CD14-positive monocyte (primary cell): Measurements from ENCODE around the gene MPLKIP. TPM values are rescaled to one million over a fixed set of nuclear protein-coding genes. Genes with fewer than 3 reads are reported as not detected.
A peak's percentile ranks its signal among the peaks of the same experiment; 100 is the strongest.

Experiments
- DNase-seq, 3 donors: peaks; one replicate each; pipeline ENCODE4 v3.0.0-alpha.2; 2011 to 2022
- H2AFZ ChIP-seq: 2 replicates; pipeline ENCODE4 v1.6.0; 2012; ENCODE audit warnings: mild to moderate bottlenecking, low read depth, low read length, inconsistent platforms; ENCODE audit not compliant: insufficient read depth, poor library complexity, severe bottlenecking
- H3K27ac ChIP-seq, 2 donors: 1 replicate in 1 of 2; 2 replicates in 1 of 2; pipeline ENCODE4 v1.5.1; 2012 to 2013; ENCODE audit warnings: low read length in 2 of 2, control low read depth in 1 of 2, inconsistent platforms in 1 of 2, low read depth in 1 of 2, mild to moderate bottlenecking in 1 of 2
- H3K27me3 ChIP-seq, 2 donors: one replicate each; pipeline versions ENCODE4 v1.6.0 to v1.6.1; 2011 to 2013; ENCODE audit warnings: low read length in 2 of 2; ENCODE audit not compliant: control insufficient read depth in 2 of 2, insufficient read depth in 2 of 2
- H3K36me3 ChIP-seq, 2 donors: replicated peaks in 1 of 2; 1 replicate in 1 of 2; 2 replicates in 1 of 2; pipeline versions ENCODE4 v1.5.1 to v1.6.1; 2012 to 2013; ENCODE audit warnings: low read length in 2 of 2, control low read depth in 1 of 2, inconsistent platforms in 1 of 2, mild to moderate bottlenecking in 1 of 2; ENCODE audit not compliant: insufficient read depth in 2 of 2, control insufficient read depth in 1 of 2
- H3K4me1 ChIP-seq, 2 donors: 1 replicate in 1 of 2; 2 replicates in 1 of 2; pipeline versions ENCODE4 v1.5.1 to v1.6.1; 2012 to 2013; ENCODE audit warnings: low read length in 2 of 2, control low read depth in 1 of 2, inconsistent platforms in 1 of 2, mild to moderate bottlenecking in 1 of 2, moderate library complexity in 1 of 2; ENCODE audit not compliant: insufficient read depth in 2 of 2, control insufficient read depth in 1 of 2
- H3K4me2 ChIP-seq: replicated peaks from 2 replicates; pipeline ENCODE3; 2012; ENCODE audit warnings: low read length, moderate library complexity, mild to moderate bottlenecking; ENCODE audit not compliant: poor library complexity, severe bottlenecking; ENCODE audit errors: extremely low read depth
- H3K4me3 ChIP-seq, 3 experiments: fragments of 200-600 bp in 1 of 3; sonication (generic) in 1 of 3; replicated peaks in 1 of 3; 1 replicate in 2 of 3; 2 replicates in 1 of 3; pipeline ENCODE4 v1.5.1; 2011 to 2013; ENCODE audit warnings: low read length in 3 of 3, mild to moderate bottlenecking in 3 of 3, control low read depth in 2 of 3, low read depth in 2 of 3, inconsistent platforms in 1 of 3, moderate library complexity in 1 of 3
- H3K79me2 ChIP-seq: 2 replicates; pipeline ENCODE4 v1.6.0; 2012; ENCODE audit warnings: mild to moderate bottlenecking, control low read depth, inconsistent platforms, low read length, moderate library complexity; ENCODE audit not compliant: insufficient read depth
- H3K9ac ChIP-seq: 2 replicates; pipeline ENCODE4 v1.6.0; 2017; ENCODE audit warnings: low read length, mild to moderate bottlenecking; ENCODE audit not compliant: insufficient read depth, poor library complexity, severe bottlenecking
- H3K9me3 ChIP-seq, 2 donors: replicated peaks in 1 of 2; 1 replicate in 1 of 2; 2 replicates in 1 of 2; pipeline versions ENCODE4 v1.5.1 to v1.6.1; 2012 to 2013; ENCODE audit warnings: low read length in 2 of 2, control low read depth in 1 of 2; ENCODE audit not compliant: control insufficient read depth in 1 of 2, insufficient read depth in 1 of 2
- H4K20me1 ChIP-seq: 2 replicates; pipeline ENCODE4 v1.6.0; 2012; ENCODE audit warnings: mild to moderate bottlenecking, low read length, control low read depth, moderate library complexity; ENCODE audit not compliant: insufficient read depth
- H3K27ac Mint-ChIP-seq, 7 donors: one replicate each; pipeline ENCODE4 v1.8.0; 2020; ENCODE audit warnings: mild to moderate bottlenecking in 7 of 7, mixed read lengths in 7 of 7, moderate library complexity in 6 of 7, inconsistent platforms in 2 of 7
- H3K27me3 Mint-ChIP-seq, 3 donors: one replicate each; pipeline ENCODE4 v1.8.0; 2021 to 2022; ENCODE audit warnings: low read depth in 3 of 3, mild to moderate bottlenecking in 3 of 3, mixed read lengths in 3 of 3, moderate library complexity in 3 of 3, inconsistent platforms in 1 of 3
- H3K36me3 Mint-ChIP-seq, 2 donors: one replicate each; pipeline ENCODE4 v1.8.0; 2020; ENCODE audit warnings: mixed read lengths in 2 of 2, inconsistent platforms in 1 of 2, mild to moderate bottlenecking in 1 of 2
- H3K4me1 Mint-ChIP-seq: one replicate; pipeline ENCODE4 v1.8.0; 2020; ENCODE audit warnings: mild to moderate bottlenecking, mixed read lengths
- H3K4me3 Mint-ChIP-seq, 2 donors: one replicate each; pipeline ENCODE4 v1.8.0; 2020; ENCODE audit warnings: mild to moderate bottlenecking in 2 of 2, mixed read lengths in 2 of 2, moderate library complexity in 1 of 2
- H3K9me3 Mint-ChIP-seq, 7 donors: one replicate each; pipeline ENCODE4 v1.8.0; 2020 to 2022; ENCODE audit warnings: mixed read lengths in 7 of 7, mild to moderate bottlenecking in 6 of 7, moderate library complexity in 6 of 7, inconsistent platforms in 2 of 7
- WGBS: methylation state at CpG from one replicate; pipeline ENCODE4 v1.1.5; 2013; ENCODE audit warnings: missing lambda C conversion rate; ENCODE audit not compliant: insufficient coverage; 5-methylcytosine and 5-hydroxymethylcytosine counted together
- intact Hi-C, 2 donors: fragments of 100-400 bp; cut with micrococcal nuclease; formaldehyde crosslinking; loops; one replicate each; pipeline versions ENCODE4 v1.15.0 to v1.15.1; 2023
- polyA plus RNA-seq, 3 donors: library from polyadenylated mRNA; depleted of rRNA in 1 of 3; unstranded in 2 of 3; stranded (reverse) in 1 of 3; fragments of 300-500 nt in 2 of 3; fragments of >200 nt in 1 of 3; fragmentation: Illumina TruSeq in 2 of 3; gene quantifications; 1 replicate in 2 of 3; 2 replicates in 1 of 3; pipeline ENCODE4 v1.2.3, GENCODE V29; 2012 to 2021
- TF ChIP-seq, protein P1 (sequence below): fragments of 200-600 bp; IDR thresholded peaks from one replicate; pipeline ENCODE4 v1.8.0; 2022; ENCODE audit warnings: antibody characterized with exemption, mild to moderate bottlenecking

Gene MPLKIP
- polyA plus RNA-seq, 3 donors: 17.4 to 71.8 (median 64.0) TPM

DNA sequence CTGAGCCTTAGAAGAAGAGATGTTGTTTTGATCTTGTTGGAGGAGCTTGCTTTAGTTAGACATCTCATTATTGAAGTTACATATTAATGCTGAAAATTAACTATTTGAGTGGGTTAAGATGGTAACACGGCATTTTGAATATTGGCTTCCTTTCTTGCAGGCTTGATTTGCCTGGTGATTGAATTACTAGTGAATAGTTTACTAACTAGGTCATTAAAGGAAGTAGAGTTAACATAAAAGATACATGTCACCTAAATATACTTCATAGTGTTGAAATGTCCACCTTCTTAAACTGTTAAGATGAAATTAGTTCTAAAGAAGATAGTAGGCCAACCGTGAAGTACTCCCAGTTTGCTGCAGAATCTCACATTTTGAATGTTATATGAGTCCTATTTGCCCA, 18.5 kb downstream of the MPLKIP start:
- Mint-ChIP-seq H3K27me3 (peaks cover 0 to 1% (median 0%) of the 10 kb centered on the region in 3 donors), H3K9me3 (peaks cover 0 to 3% (median 1%) of the 10 kb centered on the region in 7 donors), H3K36me3 (no peaks in the 10 kb centered on the region), H3K4me1 (peaks cover 3% of the 10 kb centered on the region), H3K4me3 (no peak overlapping the region), H3K27ac (no peak overlapping the region)
- no peak for DNase-seq
- Histone ChIP-seq H2AFZ (no peak overlapping the region), H3K27ac (no peak overlapping the region), H3K79me2 (no peaks in the 10 kb centered on the region), H3K4me1 (no peaks in the 10 kb centered on the region), H3K9me3 (no peaks in the 10 kb centered on the region), H3K4me2 (no peak overlapping the region), H3K9ac (no peak overlapping the region), H3K4me3 (no peak overlapping the region), H3K36me3 (no peaks in the 10 kb centered on the region), H4K20me1 (no peaks in the 10 kb centered on the region), H3K27me3 (no peaks in the 10 kb centered on the region)
- no CpG with 5 or more reads among the region's 2 CpGs for WGBS
- TF ChIP-seq, protein P1, sequence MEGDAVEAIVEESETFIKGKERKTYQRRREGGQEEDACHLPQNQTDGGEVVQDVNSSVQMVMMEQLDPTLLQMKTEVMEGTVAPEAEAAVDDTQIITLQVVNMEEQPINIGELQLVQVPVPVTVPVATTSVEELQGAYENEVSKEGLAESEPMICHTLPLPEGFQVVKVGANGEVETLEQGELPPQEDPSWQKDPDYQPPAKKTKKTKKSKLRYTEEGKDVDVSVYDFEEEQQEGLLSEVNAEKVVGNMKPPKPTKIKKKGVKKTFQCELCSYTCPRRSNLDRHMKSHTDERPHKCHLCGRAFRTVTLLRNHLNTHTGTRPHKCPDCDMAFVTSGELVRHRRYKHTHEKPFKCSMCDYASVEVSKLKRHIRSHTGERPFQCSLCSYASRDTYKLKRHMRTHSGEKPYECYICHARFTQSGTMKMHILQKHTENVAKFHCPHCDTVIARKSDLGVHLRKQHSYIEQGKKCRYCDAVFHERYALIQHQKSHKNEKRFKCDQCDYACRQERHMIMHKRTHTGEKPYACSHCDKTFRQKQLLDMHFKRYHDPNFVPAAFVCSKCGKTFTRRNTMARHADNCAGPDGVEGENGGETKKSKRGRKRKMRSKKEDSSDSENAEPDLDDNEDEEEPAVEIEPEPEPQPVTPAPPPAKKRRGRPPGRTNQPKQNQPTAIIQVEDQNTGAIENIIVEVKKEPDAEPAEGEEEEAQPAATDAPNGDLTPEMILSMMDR: no peak
- intact Hi-C loops: no loop called here

DNA sequence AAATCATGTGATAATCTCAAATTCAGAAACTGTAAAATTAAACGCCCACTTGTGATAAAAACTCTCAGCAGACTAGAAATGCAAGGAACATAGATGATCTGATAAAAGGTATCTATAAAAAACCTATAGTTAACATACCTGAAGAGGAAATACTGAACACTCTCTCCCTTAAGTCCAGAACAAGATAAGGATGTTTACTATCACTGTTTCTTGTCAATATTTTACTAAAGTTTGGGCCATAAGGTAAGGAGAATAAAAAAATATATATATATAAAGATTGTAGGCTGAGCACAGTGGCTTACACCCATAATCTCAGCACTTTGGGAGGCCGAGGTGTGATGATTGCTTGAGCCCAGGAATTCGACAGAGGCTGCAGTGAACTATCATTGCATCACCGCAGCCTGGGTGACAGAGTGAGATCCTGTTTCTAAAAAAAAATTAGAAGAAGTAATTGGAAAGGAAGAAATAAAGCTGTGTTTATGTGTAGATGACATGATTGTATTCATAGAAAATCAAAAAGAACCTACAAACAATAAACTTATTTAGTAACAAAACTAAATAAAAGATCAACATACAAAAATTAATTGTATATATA, 28.4 kb downstream of the MPLKIP start:
- H3K4me2 ChIP-seq: no peak overlapping the region
- intact Hi-C loops: no loop called here
- H3K4me3 ChIP-seq: no peak overlapping the region
- Mint-ChIP-seq H3K36me3 (peaks cover 0 to 2% of the 10 kb centered on the region in 2 donors), H3K9me3 (peaks cover 0 to 2% (median 0%) of the 10 kb centered on the region in 7 donors), H3K4me3 (no peak overlapping the region), H3K27me3 (peaks cover 0 to 3% (median 0%) of the 10 kb centered on the region in 3 donors), H3K4me1 (peaks cover 6% of the 10 kb centered on the region), H3K27ac (no peak overlapping the region)
- TF ChIP-seq, protein P1: no peak
- H2AFZ ChIP-seq: no peak overlapping the region
- H3K9me3 ChIP-seq: no peaks in the 10 kb centered on the region
- H3K4me1 ChIP-seq: peaks cover 0 to 4% of the 10 kb centered on the region in 2 donors
- no peaks in the 10 kb centered on the region for H3K79me2 ChIP-seq
- no peak overlapping the region for H3K9ac ChIP-seq
- 0% methylated on average over 1 of the region's 4 CpGs for WGBS
- H3K27ac ChIP-seq: no peak overlapping the region
- H3K27me3 ChIP-seq: no peaks in the 10 kb centered on the region
- H4K20me1 ChIP-seq: no peaks in the 10 kb centered on the region
- peak in 2 of 3 donors; percentile 5 to 6 for DNase-seq
- H3K36me3 ChIP-seq: peaks cover 0 to 5% of the 10 kb centered on the region in 2 donors
